NT2/D1 (cell line): ENCODE measurements around the gene C10orf67.

ENCODE experiments used
- YY1 ChIP-seq: IDR thresholded peaks from 2 replicates; pipeline ENCODE4 v1.6.1; 2011; ENCODE audit not compliant: insufficient read length, insufficient read depth
- ZNF274 ChIP-seq: IDR thresholded peaks from 2 replicates; pipeline ENCODE4 v1.6.1; 2011; ENCODE audit warnings: mild to moderate bottlenecking, low read depth, low read length

- TF ChIP-seq YY1 = no peak
- no peak for TF ChIP-seq ZNF274
Measured at GRCh38 chr10:23384364-23384763, 39.8 kb upstream of the C10orf67 start.
